ENCODE results near the gene AP1S3.

GRCh38 chr2:223786236-223786635 lies 51.1 kb downstream of the AP1S3 start:
- no peak for TF ChIP-seq CTCF (IDR thresholded peaks at IDR 0.05)
- no peak for TF ChIP-seq REST (IDR thresholded peaks at IDR 0.05; ENCODE audit: insufficient read depth in 1 of 2, low read depth in 2 of 2, low read length in 1 of 2)
- TF ChIP-seq POLR2AphosphoS5 (IDR thresholded peaks at IDR 0.05; ENCODE audit: low read depth, low read length) = no peak
- TF ChIP-seq SIN3A (IDR thresholded peaks at IDR 0.05; ENCODE audit: borderline replicate concordance, insufficient read depth, low read depth, low read length) = no peak
- no peak for TF ChIP-seq TCF7L2 (IDR thresholded peaks at IDR 0.05; ENCODE audit: low read depth, low read length)
